ENCODE measurements around the gene POLRMT.

- TF ChIP-seq CTCF (IDR thresholded peaks at IDR 0.05): no peak
- no peak for TF ChIP-seq POLR2A (IDR thresholded peaks at IDR 0.05)
- no peak for TF ChIP-seq EP300 (IDR thresholded peaks at IDR 0.05)
Measured at GRCh38 chr19:593055-593454, 40.3 kb downstream of the POLRMT start.
